Activated T-helper 2 cell treated with anti-CD3 and anti-CD28 coated beads, Interferon-gamma antibody, Interleukin-2, Interleukin-4, amounts not matched to agents 10 μg/mL and 5 μg/mL and 100 μg/mL, durations not matched to agents 14 hours and 24 hours and 36 hours (primary cell): ENCODE results near the gene NUP93. TPM values are rescaled to one million over a fixed set of nuclear protein-coding genes. Genes with fewer than 3 reads are reported as not detected.

Source experiments
- DNase-seq: peaks from one replicate; pipeline ENCODE4 v3.0.0; 2021; ENCODE audit warnings: low spot score
- H3K27ac Mint-ChIP-seq: one replicate; pipeline ENCODE4 v1.8.0; 2021; ENCODE audit warnings: mixed read lengths
- H3K27me3 Mint-ChIP-seq: one replicate; pipeline ENCODE4 v1.8.0; 2021; ENCODE audit warnings: low read depth, mixed read lengths
- H3K36me3 Mint-ChIP-seq: one replicate; pipeline ENCODE4 v1.8.0; 2021; ENCODE audit warnings: low read depth, mixed read lengths
- H3K4me1 Mint-ChIP-seq: one replicate; pipeline ENCODE4 v1.8.0; 2021; ENCODE audit warnings: low read depth, mixed read lengths
- H3K4me3 Mint-ChIP-seq: one replicate; pipeline ENCODE4 v1.8.0; 2021; ENCODE audit warnings: low read depth, mild to moderate bottlenecking, moderate library complexity, mixed read lengths
- H3K9me3 Mint-ChIP-seq: one replicate; pipeline ENCODE4 v1.8.0; 2021; ENCODE audit warnings: mixed read lengths
- intact Hi-C: fragments of 100-400 bp; cut with micrococcal nuclease; formaldehyde crosslinking; loops from one replicate; pipeline ENCODE4 v1.15.1; 2023
- total RNA-seq: library from RNA; stranded (reverse); gene quantifications from 2 replicates; pipeline ENCODE4 v1.2.3, GENCODE V29; 2022

Gene NUP93
- total RNA-seq, 1 donor from 2014 or later: 149 TPM

GRCh38 chr16:56855946-56856345, 126.0 kb downstream of the NUP93 start:
- H3K4me1 Mint-ChIP-seq: peaks cover 18% of the 10 kb centered on the region
- no peak overlapping the region for H3K4me3 Mint-ChIP-seq
- DNase-seq: no peak
- H3K27me3 Mint-ChIP-seq: no peaks in the 10 kb centered on the region
- no peaks in the 10 kb centered on the region for H3K36me3 Mint-ChIP-seq
- H3K9me3 Mint-ChIP-seq: no peaks in the 10 kb centered on the region
- H3K27ac Mint-ChIP-seq: no peak overlapping the region
- intact Hi-C loops: no loop called here

- no peaks in the 10 kb centered on the region for H3K27me3 Mint-ChIP-seq
- H3K9me3 Mint-ChIP-seq: no peaks in the 10 kb centered on the region
- H3K4me3 Mint-ChIP-seq: no peak overlapping the region
- intact Hi-C loops: no loop called here
- H3K27ac Mint-ChIP-seq: no peak overlapping the region
- DNase-seq: no peak
- H3K4me1 Mint-ChIP-seq: peaks cover 27% of the 10 kb centered on the region
- no peaks in the 10 kb centered on the region for H3K36me3 Mint-ChIP-seq
Observed at GRCh38 chr16:56856876-56857447, 127.0 kb downstream of the NUP93 start.

- H3K4me3 Mint-ChIP-seq: no peak overlapping the region
- H3K36me3 Mint-ChIP-seq: no peaks in the 10 kb centered on the region
- DNase-seq: no peak
- H3K27ac Mint-ChIP-seq: no peak overlapping the region
- intact Hi-C loops: no loop called here
- H3K4me1 Mint-ChIP-seq: peaks cover 39% of the 10 kb centered on the region
- no peaks in the 10 kb centered on the region for H3K27me3 Mint-ChIP-seq
- H3K9me3 Mint-ChIP-seq: no peaks in the 10 kb centered on the region
Observed at GRCh38 chr16:56858374-56858773, 128.4 kb downstream of the NUP93 start.

GRCh38 chr16:56859636-56860035, 129.7 kb downstream of the NUP93 start:
- intact Hi-C loops: loop anchor here (2.0 kb wide), 1 partner anchor 73 kb away; the partner anchor contains the start of gene HERPUD1
- Mint-ChIP-seq H3K9me3 (no peaks in the 10 kb centered on the region), H3K4me1 (peaks cover 39% of the 10 kb centered on the region), H3K27me3 (no peaks in the 10 kb centered on the region), H3K27ac (no peak overlapping the region), H3K4me3 (no peak overlapping the region), H3K36me3 (no peaks in the 10 kb centered on the region)
- no peak for DNase-seq

GRCh38 chr16:56860226-56861020, 130.5 kb downstream of the NUP93 start:
- H3K4me3 Mint-ChIP-seq: peak overlapping the region; percentile 30
- H3K4me1 Mint-ChIP-seq: peaks cover 39% of the 10 kb centered on the region
- peak; percentile 51 for DNase-seq
- no peaks in the 10 kb centered on the region for H3K36me3 Mint-ChIP-seq
- intact Hi-C loops: loop anchor here (2.0 kb wide), 1 partner anchor 72 kb away; the partner anchor contains the start of gene HERPUD1
- H3K9me3 Mint-ChIP-seq: no peaks in the 10 kb centered on the region
- no peaks in the 10 kb centered on the region for H3K27me3 Mint-ChIP-seq
- H3K27ac Mint-ChIP-seq: peak overlapping the region; percentile 54

GRCh38 chr16:56861092-56861610, 131.2 kb downstream of the NUP93 start:
- intact Hi-C loops: loop anchor here (2.0 kb wide), 1 partner anchor 72 kb away; the partner anchor contains the start of gene HERPUD1
- DNase-seq: no peak
- Mint-ChIP-seq H3K27me3 (no peaks in the 10 kb centered on the region), H3K36me3 (no peaks in the 10 kb centered on the region), H3K27ac (no peak overlapping the region), H3K4me1 (peaks cover 39% of the 10 kb centered on the region), H3K9me3 (no peaks in the 10 kb centered on the region), H3K4me3 (no peak overlapping the region)

- intact Hi-C loops: loop anchor here (2.0 kb wide), 1 partner anchor 71 kb away; the partner anchor contains the start of gene HERPUD1
Observed at GRCh38 chr16:56861756-56862155, 131.8 kb downstream of the NUP93 start.

GRCh38 chr16:56862776-56863175, 132.8 kb downstream of the NUP93 start:
- H3K27me3 Mint-ChIP-seq: no peaks in the 10 kb centered on the region
- no peak overlapping the region for H3K27ac Mint-ChIP-seq
- intact Hi-C loops: no loop called here
- DNase-seq: no peak
- no peak overlapping the region for H3K4me3 Mint-ChIP-seq
- H3K4me1 Mint-ChIP-seq: peaks cover 44% of the 10 kb centered on the region
- no peaks in the 10 kb centered on the region for H3K9me3 Mint-ChIP-seq
- H3K36me3 Mint-ChIP-seq: no peaks in the 10 kb centered on the region

More at GRCh38 chr16:56861756-56862155, 131.8 kb downstream of the NUP93 start:
- Mint-ChIP-seq H3K9me3 (no peaks in the 10 kb centered on the region), H3K27me3 (no peaks in the 10 kb centered on the region), H3K4me3 (no peak overlapping the region), H3K27ac (no peak overlapping the region), H3K4me1 (peaks cover 39% of the 10 kb centered on the region), H3K36me3 (no peaks in the 10 kb centered on the region)
- no peak for DNase-seq

GRCh38 chr16:56864960-56865359, 135.0 kb downstream of the NUP93 start, which contains the start of gene SLC12A3:
SLC12A3 (plus strand) TSS chr16:56865207; CDS start chr16:56865236, 29 bp downstream.
- peaks cover 36% of the 10 kb centered on the region for H3K4me1 Mint-ChIP-seq
- H3K27ac Mint-ChIP-seq: no peak within 1 kb of the TSS
- intact Hi-C loops: no loop called here
- no peak within 1 kb of the TSS for H3K4me3 Mint-ChIP-seq
- H3K36me3 Mint-ChIP-seq: no peaks in the 10 kb centered on the region
- no peak for DNase-seq
- no peaks in the 10 kb centered on the region for H3K9me3 Mint-ChIP-seq
- H3K27me3 Mint-ChIP-seq: no peaks in the 10 kb centered on the region

- Mint-ChIP-seq H3K9me3 (no peaks in the 10 kb centered on the region), H3K36me3 (no peaks in the 10 kb centered on the region), H3K4me1 (peaks cover 30% of the 10 kb centered on the region), H3K27me3 (no peaks in the 10 kb centered on the region), H3K4me3 (no peak overlapping the region), H3K27ac (no peak overlapping the region)
- intact Hi-C loops: no loop called here
- DNase-seq: no peak
Observed at GRCh38 chr16:56865394-56866062, 135.6 kb downstream of the NUP93 start.

GRCh38 chr16:56866955-56867830, 137.3 kb downstream of the NUP93 start:
- H3K27ac Mint-ChIP-seq: no peak overlapping the region
- H3K27me3 Mint-ChIP-seq: no peaks in the 10 kb centered on the region
- H3K4me3 Mint-ChIP-seq: no peak overlapping the region
- H3K36me3 Mint-ChIP-seq: no peaks in the 10 kb centered on the region
- intact Hi-C loops: loop anchor here (1.0 kb wide), 1 partner anchor 84 kb away; no protein-coding TSS in a partner anchor
- H3K4me1 Mint-ChIP-seq: peaks cover 15% of the 10 kb centered on the region
- DNase-seq: no peak
- H3K9me3 Mint-ChIP-seq: no peaks in the 10 kb centered on the region

- H3K27ac Mint-ChIP-seq: no peak overlapping the region
- no peak for DNase-seq
- no peaks in the 10 kb centered on the region for H3K36me3 Mint-ChIP-seq
- H3K27me3 Mint-ChIP-seq: no peaks in the 10 kb centered on the region
- H3K4me3 Mint-ChIP-seq: no peak overlapping the region
- H3K4me1 Mint-ChIP-seq: peaks cover 5% of the 10 kb centered on the region
- no peaks in the 10 kb centered on the region for H3K9me3 Mint-ChIP-seq
- intact Hi-C loops: no loop called here
Observed at GRCh38 chr16:56868175-56868574, 138.2 kb downstream of the NUP93 start.
